D721Med (cell line): Measurements from ENCODE around the gene ZFP57.
"Not testable (repeated sequence)": the region's sequence is repeated elsewhere in the genome, so short reads cannot be mapped to it uniquely, and the experiment has no call there.

Experiments used
- DNase-seq: peaks from one replicate; pipeline ENCODE4 v3.0.0; 2011; ENCODE audit warnings: low spot score; ENCODE audit not compliant: insufficient read length
- FAIRE-seq: peaks from 2 replicates; lab custom pipeline; 2011; peaks lifted over from hg19 to GRCh38; lab: Jason Lieb, UNC
- TF ChIP-seq, protein P1 (sequence below): IDR thresholded peaks from 2 replicates; pipeline ENCODE4 v1.5.1; 2012; ENCODE audit warnings: mild to moderate bottlenecking, control low read depth; ENCODE audit not compliant: insufficient read depth; ENCODE audit errors: missing control alignments

Gene ZFP57

GRCh38 chr6:29675561-29675960, 5.4 kb downstream of the ZFP57 start:
- FAIRE-seq (no peak), DNase-seq (no peak)

DNA sequence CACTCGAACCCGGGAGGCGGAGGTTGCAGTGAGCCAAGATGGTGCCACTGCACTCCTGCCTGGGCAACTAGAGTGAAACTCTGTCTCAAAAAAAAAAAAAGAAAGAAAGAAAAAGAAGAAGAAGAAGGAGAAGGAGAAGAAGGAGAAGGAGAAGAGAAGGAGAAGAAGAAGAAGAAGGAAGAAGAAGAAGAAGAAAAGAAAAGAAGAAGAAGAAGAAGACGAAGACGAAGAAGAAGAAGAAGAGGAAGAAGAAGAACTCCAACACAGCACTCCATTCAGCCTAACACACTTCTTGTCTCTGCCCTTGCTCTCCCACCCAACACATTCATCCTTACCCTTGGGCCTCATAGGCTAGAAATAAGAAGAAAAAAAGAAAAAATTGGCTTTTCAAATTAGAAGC, 6.9 kb downstream of the ZFP57 start:
- TF ChIP-seq, protein P1, sequence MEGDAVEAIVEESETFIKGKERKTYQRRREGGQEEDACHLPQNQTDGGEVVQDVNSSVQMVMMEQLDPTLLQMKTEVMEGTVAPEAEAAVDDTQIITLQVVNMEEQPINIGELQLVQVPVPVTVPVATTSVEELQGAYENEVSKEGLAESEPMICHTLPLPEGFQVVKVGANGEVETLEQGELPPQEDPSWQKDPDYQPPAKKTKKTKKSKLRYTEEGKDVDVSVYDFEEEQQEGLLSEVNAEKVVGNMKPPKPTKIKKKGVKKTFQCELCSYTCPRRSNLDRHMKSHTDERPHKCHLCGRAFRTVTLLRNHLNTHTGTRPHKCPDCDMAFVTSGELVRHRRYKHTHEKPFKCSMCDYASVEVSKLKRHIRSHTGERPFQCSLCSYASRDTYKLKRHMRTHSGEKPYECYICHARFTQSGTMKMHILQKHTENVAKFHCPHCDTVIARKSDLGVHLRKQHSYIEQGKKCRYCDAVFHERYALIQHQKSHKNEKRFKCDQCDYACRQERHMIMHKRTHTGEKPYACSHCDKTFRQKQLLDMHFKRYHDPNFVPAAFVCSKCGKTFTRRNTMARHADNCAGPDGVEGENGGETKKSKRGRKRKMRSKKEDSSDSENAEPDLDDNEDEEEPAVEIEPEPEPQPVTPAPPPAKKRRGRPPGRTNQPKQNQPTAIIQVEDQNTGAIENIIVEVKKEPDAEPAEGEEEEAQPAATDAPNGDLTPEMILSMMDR = no peak
- FAIRE-seq (no peak), DNase-seq (no peak)

More at GRCh38 chr6:29675561-29675960, 5.4 kb downstream of the ZFP57 start:
- TF ChIP-seq, protein P1 = no peak

GRCh38 chr6:29673161-29673560, 7.8 kb downstream of the ZFP57 start:
- no peak for FAIRE-seq
- TF ChIP-seq, protein P1 = no peak
- no peak for DNase-seq

DNA sequence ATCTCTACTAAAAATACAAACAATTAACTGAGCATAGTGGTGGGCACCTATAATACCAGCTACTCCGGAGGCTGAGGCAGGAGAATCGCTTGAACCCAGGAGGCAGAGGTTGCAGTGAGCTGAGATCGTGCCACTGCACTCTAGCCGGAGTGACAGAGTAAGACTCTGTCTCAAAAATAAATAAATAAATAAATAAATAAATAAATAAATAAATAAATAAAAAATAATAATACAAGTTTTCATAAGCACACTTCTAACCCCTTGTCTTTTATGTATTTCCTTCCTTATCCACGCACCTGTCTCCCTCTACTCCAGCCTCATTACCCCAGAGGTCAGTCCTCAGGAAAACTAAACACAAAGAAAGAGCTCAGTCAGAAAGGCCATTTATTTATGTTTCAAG, 8.8 kb downstream of the ZFP57 start:
- not testable (repeated sequence) for DNase-seq, FAIRE-seq

- TF ChIP-seq, protein P1 = no peak
- DNase-seq (no peak), FAIRE-seq (no peak)
Measured at GRCh38 chr6:29671026-29671425, 9.9 kb downstream of the ZFP57 start.

DNA sequence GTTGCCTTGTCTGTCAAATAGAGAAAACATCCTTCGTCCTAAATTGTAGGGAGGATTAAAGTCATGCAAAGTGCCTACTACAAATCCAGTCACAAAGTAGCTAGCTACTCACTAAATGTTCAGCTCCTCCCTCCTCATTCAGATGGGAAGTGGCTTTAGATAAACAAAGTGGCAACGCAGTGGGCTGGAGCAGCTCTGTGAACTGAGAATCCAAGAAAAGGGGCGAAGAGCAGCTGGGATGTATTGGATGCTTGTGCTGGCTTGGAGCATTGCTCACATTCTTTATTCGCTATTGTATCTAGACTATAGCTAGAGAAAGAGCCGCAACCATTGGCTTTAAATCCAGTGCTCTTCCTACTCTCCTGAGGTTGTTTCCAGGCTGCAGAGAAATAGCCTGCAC, 13.8 kb downstream of the ZFP57 start:
- DNase-seq (no peak), FAIRE-seq (no peak)
- TF ChIP-seq, protein P1 = no peak

GRCh38 chr6:29666826-29667130, 14.2 kb downstream of the ZFP57 start:
- FAIRE-seq = no peak
- DNase-seq = no peak
- TF ChIP-seq, protein P1 = no peak
